HepG2 (cell line): ENCODE data around the gene COA3.

Experiments
- AGO1 ChIP-seq: fragments of 200-400 bp; formaldehyde crosslinking; IDR thresholded peaks from 2 replicates; pipeline ENCODE4 v1.6.1; 2017; ENCODE audit warnings: mild to moderate bottlenecking, low read depth, low read length, moderate library complexity; ENCODE audit not compliant: poor library complexity, severe bottlenecking
- SMARCC2 ChIP-seq: fragments of 450-650 bp; IDR thresholded peaks from 2 replicates; pipeline ENCODE4 v1.6.1; 2017; ENCODE audit warnings: antibody characterized with exemption, mild to moderate bottlenecking
- ZNF430 ChIP-seq: sonication (generic); formaldehyde crosslinking; IDR thresholded peaks from 2 replicates; pipeline ENCODE4 v1.9.0; 2021; ENCODE audit warnings: mild to moderate bottlenecking, missing genetic modification reagents
- ZNF558 ChIP-seq: sonication (generic); formaldehyde crosslinking; IDR thresholded peaks from 2 replicates; pipeline ENCODE4 v1.9.0; 2022; ENCODE audit warnings: mild to moderate bottlenecking, missing genetic modification reagents, borderline replicate concordance

GRCh38 chr17:42784811-42785592 is 13.5 kb downstream of the COA3 start:
- TF ChIP-seq ZNF430: no peak
- no peak for TF ChIP-seq SMARCC2
- TF ChIP-seq ZNF558 (CRISPR knock-in tag): no peak
- peak; percentile 35 for TF ChIP-seq AGO1
